Hepatocyte (in vitro differentiated cells): ENCODE data around the gene GALNT18. TPM values are rescaled to one million over a fixed set of nuclear protein-coding genes. Genes with fewer than 3 reads are reported as not detected.

Experiments
- DNase-seq: peaks from one replicate; pipeline ENCODE4 v3.0.0-alpha.2; 2016; ENCODE audit warnings: low spot score
- H2AFZ ChIP-seq: fragments of 200-600 bp; sonication (generic); 2 replicates; pipeline ENCODE4 v1.6.0; 2016; ENCODE audit warnings: antibody characterized with exemption, mild to moderate bottlenecking
- H3K27ac ChIP-seq: fragments of 200-600 bp; sonication (generic); 2 replicates; pipeline ENCODE4 v1.5.1; 2016; ENCODE audit warnings: mild to moderate bottlenecking
- H3K27me3 ChIP-seq: fragments of 200-600 bp; sonication (generic); 2 replicates; pipeline ENCODE4 v1.6.1; 2016
- H3K36me3 ChIP-seq: fragments of 200-600 bp; sonication (generic); replicated peaks from 2 replicates; pipeline ENCODE4 v1.5.1; 2016; ENCODE audit warnings: low read depth; ENCODE audit not compliant: insufficient read depth
- H3K4me1 ChIP-seq: fragments of 200-600 bp; sonication (generic); 2 replicates; pipeline ENCODE4 v1.5.1; 2016; ENCODE audit warnings: mild to moderate bottlenecking, moderate library complexity; ENCODE audit not compliant: insufficient read depth
- H3K4me2 ChIP-seq: fragments of 200-600 bp; sonication (generic); 2 replicates; pipeline ENCODE4 v1.6.0; 2016
- H3K4me3 ChIP-seq: fragments of 200-600 bp; sonication (generic); 2 replicates; pipeline ENCODE4 v1.5.1; 2016; ENCODE audit warnings: mild to moderate bottlenecking
- H3K79me2 ChIP-seq: fragments of 200-600 bp; sonication (generic); 2 replicates; pipeline ENCODE4 v1.6.0; 2017; ENCODE audit warnings: mild to moderate bottlenecking
- H3K9me2 ChIP-seq: fragments of 200-600 bp; sonication (generic); replicated peaks from 2 replicates; pipeline ENCODE4 v1.6.0; 2017; ENCODE audit warnings: mild to moderate bottlenecking; ENCODE audit not compliant: insufficient read depth
- H3K9me3 ChIP-seq: fragments of 200-600 bp; sonication (generic); 2 replicates; pipeline ENCODE4 v1.5.1; 2016; ENCODE audit warnings: low read depth, mild to moderate bottlenecking
- H4K20me1 ChIP-seq: fragments of 200-600 bp; sonication (generic); 2 replicates; pipeline ENCODE4 v1.6.0; 2016; ENCODE audit warnings: mild to moderate bottlenecking; ENCODE audit not compliant: insufficient read depth, poor library complexity, severe bottlenecking
- CTCF ChIP-seq: fragments of 200-600 bp; sonication (generic); IDR thresholded peaks from 2 replicates; pipeline ENCODE4 v1.5.1; 2016; ENCODE audit warnings: antibody characterized with exemption, mild to moderate bottlenecking; ENCODE audit not compliant: poor library complexity
- EZH2 ChIP-seq: fragments of 200-600 bp; sonication (generic); IDR thresholded peaks from 2 replicates; pipeline ENCODE4 v1.6.1; 2016; ENCODE audit warnings: antibody characterized with exemption, mild to moderate bottlenecking, borderline replicate concordance
- EZH2phosphoT487 ChIP-seq: fragments of 200-600 bp; sonication (generic); IDR thresholded peaks from one replicate; pipeline ENCODE4 v1.6.1; 2018; ENCODE audit warnings: antibody characterized with exemption, mild to moderate bottlenecking, low read depth, moderate library complexity; ENCODE audit not compliant: unreplicated experiment, severe bottlenecking
- WGBS: methylation state at CpG from one replicate; pipeline ENCODE4 v1.1.6; 2016; ENCODE audit warnings: low lambda C conversion rate; ENCODE audit errors: missing lambda C conversion rate; 5-methylcytosine and 5-hydroxymethylcytosine counted together
- polyA plus RNA-seq: library from polyadenylated mRNA; unstranded; fragments of >200 nt; fragmentation: Nextera tagmentation; extraction: Ambion mirVana; gene quantifications from 2 replicates; pipeline ENCODE4 v1.2.1, GENCODE V29; 2016
- total RNA-seq: library from RNA; depleted of rRNA; stranded (reverse); fragments of >200 nt; gene quantifications from 2 replicates; pipeline ENCODE4 v1.2.3, GENCODE V29; 2014

The GALNT18 gene
- total and polyA plus RNA-seq, 2 experiments from 2014 or later = 11.6 to 22.4 TPM

GRCh38 chr11:11294551-11294855 is 327.3 kb downstream of the GALNT18 start:
- Histone ChIP-seq H4K20me1 (no peaks in the 10 kb centered on the region), H2AFZ (no peak overlapping the region), H3K79me2 (no peaks in the 10 kb centered on the region), H3K27me3 (no peaks in the 10 kb centered on the region), H3K4me3 (no peak overlapping the region), H3K9me2 (no peaks in the 10 kb centered on the region), H3K36me3 (no peaks in the 10 kb centered on the region), H3K4me1 (no peaks in the 10 kb centered on the region), H3K4me2 (no peak overlapping the region), H3K9me3 (no peaks in the 10 kb centered on the region), H3K27ac (no peak overlapping the region)
- WGBS = 49% methylated on average over 3 of the region's 3 CpGs
- DNase-seq = no peak
- TF ChIP-seq EZH2 (no peak), CTCF (no peak), EZH2phosphoT487 (no peak)

GRCh38 chr11:11293798-11294550 is 327.8 kb downstream of the GALNT18 start:
- Histone ChIP-seq H3K27me3 (no peaks in the 10 kb centered on the region), H3K9me2 (no peaks in the 10 kb centered on the region), H3K36me3 (no peaks in the 10 kb centered on the region), H3K79me2 (no peaks in the 10 kb centered on the region), H3K4me2 (no peak overlapping the region), H2AFZ (no peak overlapping the region), H3K9me3 (no peaks in the 10 kb centered on the region), H4K20me1 (no peaks in the 10 kb centered on the region), H3K27ac (no peak overlapping the region), H3K4me3 (no peak overlapping the region), H3K4me1 (no peaks in the 10 kb centered on the region)
- DNase-seq = no peak
- no peak for TF ChIP-seq EZH2phosphoT487
- no peak for TF ChIP-seq EZH2
- no peak for TF ChIP-seq CTCF
- WGBS = 56% methylated on average over 5 of the region's 5 CpGs

GRCh38 chr11:11292839-11293238 is 329.0 kb downstream of the GALNT18 start:
- H3K27ac ChIP-seq = no peak overlapping the region
- H3K9me2 ChIP-seq = no peaks in the 10 kb centered on the region
- H3K4me3 ChIP-seq = no peak overlapping the region
- no peaks in the 10 kb centered on the region for H3K79me2 ChIP-seq
- no peak overlapping the region for H3K4me2 ChIP-seq
- DNase-seq = no peak
- no peaks in the 10 kb centered on the region for H3K9me3 ChIP-seq
- no peaks in the 10 kb centered on the region for H3K4me1 ChIP-seq
- 83% methylated on average over 12 of the region's 12 CpGs for WGBS
- no peaks in the 10 kb centered on the region for H3K27me3 ChIP-seq
- H4K20me1 ChIP-seq = no peaks in the 10 kb centered on the region
- H3K36me3 ChIP-seq = no peaks in the 10 kb centered on the region
- no peak for TF ChIP-seq CTCF
- no peak for TF ChIP-seq EZH2phosphoT487
- TF ChIP-seq EZH2 = no peak
- H2AFZ ChIP-seq = no peak overlapping the region
